Measurements from ENCODE around the gene SDR9C7. TPM values are rescaled to one million over a fixed set of nuclear protein-coding genes. Genes with fewer than 3 reads are reported as not detected.
"Not testable (repeated sequence)": the region's sequence is repeated elsewhere in the genome, so short reads cannot be mapped to it uniquely, and the experiment has no call there.

SDR9C7 gene
- total RNA-seq, 1 donor from 2014 or later = not detected

GRCh38 chr12:56880125-56880992 lies 53.8 kb downstream of the SDR9C7 start:
- DNase-seq (ENCODE audit: low spot score) (no peak), ATAC-seq (no peak)

DNA sequence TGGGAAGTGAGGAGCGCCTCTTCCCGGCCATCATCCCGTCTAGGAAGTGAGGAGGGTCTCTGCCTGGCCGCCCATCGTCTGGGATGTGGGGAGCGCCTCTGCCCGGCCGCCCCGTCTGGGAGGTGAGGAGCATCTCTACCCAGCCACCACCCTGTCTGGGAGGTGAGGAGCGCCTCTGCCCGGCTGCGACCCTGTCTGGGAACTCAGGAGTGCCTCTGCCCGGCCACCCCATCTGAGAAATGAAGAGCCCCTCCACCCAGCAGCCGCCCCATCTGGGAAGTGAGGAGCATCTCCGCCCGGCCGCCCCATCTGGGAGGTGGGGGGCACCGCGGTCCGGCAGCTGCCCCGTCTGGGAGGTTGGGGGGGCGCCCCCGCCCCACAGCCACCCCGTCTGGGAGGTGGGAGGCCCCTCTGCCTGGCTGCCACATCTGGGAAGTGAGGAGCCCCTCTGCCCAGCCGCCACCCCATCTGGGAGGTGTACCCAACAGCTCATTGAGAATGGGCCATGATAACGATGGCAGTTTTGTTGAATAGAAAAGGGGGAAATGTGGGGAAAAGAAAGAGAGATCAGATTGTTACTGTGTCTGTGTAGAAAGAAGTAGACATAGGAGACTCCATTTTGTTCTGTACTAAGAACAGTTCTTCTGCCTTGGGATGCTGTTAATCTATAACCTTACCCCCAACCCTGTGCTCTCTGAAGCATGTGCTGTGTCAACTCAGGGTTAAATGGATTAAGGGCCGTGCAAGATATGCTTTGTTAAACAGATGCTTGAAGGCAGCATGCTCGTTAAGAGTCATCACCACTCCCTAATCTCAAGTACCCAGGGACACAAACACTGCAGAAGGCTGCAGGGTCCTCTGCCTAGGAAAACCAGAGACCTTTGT lies 54.7 kb downstream of the SDR9C7 start:
- DNase-seq (ENCODE audit: low spot score); ATAC-seq: not testable (repeated sequence)

- DNase-seq (ENCODE audit: low spot score) = no peak
- peak; percentile 58 for ATAC-seq
Observed at GRCh38 chr12:56878010-56878339, 56.2 kb downstream of the SDR9C7 start.

GRCh38 chr12:56877195-56878009 lies 56.8 kb downstream of the SDR9C7 start:
- DNase-seq (ENCODE audit: low spot score) = no peak
- ATAC-seq = peak; percentile 91

GRCh38 chr12:56874821-56875220 lies 59.4 kb downstream of the SDR9C7 start:
- no peak for DNase-seq (ENCODE audit: low spot score)
- ATAC-seq = no peak

GRCh38 chr12:56873382-56873781 lies 60.8 kb downstream of the SDR9C7 start:
- DNase-seq (ENCODE audit: low spot score) = no peak

More at GRCh38 chr12:56873382-56873781, 60.8 kb downstream of the SDR9C7 start:
- ATAC-seq = no peak

Other genes with a start within 250 kb of the SDR9C7 start
- gene PTGES3, start 246.1 kb downstream of the SDR9C7 start, total RNA-seq = 72.1 TPM
- gene NACA, start 209.1 kb downstream of the SDR9C7 start, total RNA-seq = 223 TPM
- 4.9 TPM for gene PRIM1, start 182.1 kb downstream of the SDR9C7 start, total RNA-seq
- gene HSD17B6, start 171.1 kb downstream of the SDR9C7 start, total RNA-seq = 554 TPM
- gene RDH16, start 23.2 kb upstream of the SDR9C7 start, total RNA-seq = 162 TPM
- gene ZBTB39, start 72.1 kb upstream of the SDR9C7 start, total RNA-seq = 3.5 TPM
- not detected for gene TAC3, start 82.1 kb upstream of the SDR9C7 start, total RNA-seq
- 0.28 TPM for gene MYO1A, start 115.7 kb upstream of the SDR9C7 start, total RNA-seq
- gene NEMP1, start 144.4 kb upstream of the SDR9C7 start, total RNA-seq = 5.3 TPM
- 12.9 TPM for gene NAB2, start 154.7 kb upstream of the SDR9C7 start, total RNA-seq
- gene STAT6, start 177.0 kb upstream of the SDR9C7 start, total RNA-seq = 97.6 TPM
- 370 TPM for gene LRP1, start 194.1 kb upstream of the SDR9C7 start, total RNA-seq
- gene LRP1-AS, start 213.2 kb upstream of the SDR9C7 start, total RNA-seq = not detected